Testis (tissue), 2 donors: ENCODE measurements around the gene IGFBP2.

ENCODE experiments used
- CTCF ChIP-seq, 3 experiments: fragments of 450-650 bp in 2 of 3; fragments of 200-600 bp in 1 of 3; sonication (generic) in 1 of 3; IDR thresholded peaks; one replicate each; pipeline ENCODE4 v1.5.1; 2016 to 2019; ENCODE audit warnings: antibody characterized with exemption in 3 of 3, mild to moderate bottlenecking in 2 of 3, moderate library complexity in 1 of 3
- POLR2A ChIP-seq: fragments of 450-650 bp; IDR thresholded peaks from one replicate; pipeline ENCODE4 v1.6.1; 2017; ENCODE audit warnings: antibody characterized with exemption, mild to moderate bottlenecking, moderate library complexity

- TF ChIP-seq CTCF (IDR thresholded peaks at IDR 0.05) (no peak), POLR2A (no peak)
Observed at GRCh38 chr2:216588861-216589710, 44.1 kb upstream of the IGFBP2 start.
